Keratinocyte (primary cell): ENCODE data around the gene CCDC89.

Experiments
- CTCF ChIP-seq, 3 experiments: IDR thresholded peaks in 1 of 3; conservative IDR thresholded peaks in 1 of 3; optimal IDR thresholded peaks in 1 of 3; 2 replicates in 2 of 3; 3 replicates in 1 of 3; pipeline versions ENCODE3 to v1.5.1; 2011; ENCODE audit warnings: low read length in 3 of 3, mild to moderate bottlenecking in 3 of 3, moderate library complexity in 2 of 3, control low read depth in 1 of 3, inconsistent platforms in 1 of 3; ENCODE audit not compliant: insufficient read depth in 2 of 3; ENCODE audit errors: extremely low read depth in 1 of 3
- EZH2 ChIP-seq: IDR thresholded peaks from one replicate; pipeline ENCODE4 v1.6.1; 2012; ENCODE audit warnings: inconsistent platforms, mild to moderate bottlenecking, low read length, moderate library complexity

DNA sequence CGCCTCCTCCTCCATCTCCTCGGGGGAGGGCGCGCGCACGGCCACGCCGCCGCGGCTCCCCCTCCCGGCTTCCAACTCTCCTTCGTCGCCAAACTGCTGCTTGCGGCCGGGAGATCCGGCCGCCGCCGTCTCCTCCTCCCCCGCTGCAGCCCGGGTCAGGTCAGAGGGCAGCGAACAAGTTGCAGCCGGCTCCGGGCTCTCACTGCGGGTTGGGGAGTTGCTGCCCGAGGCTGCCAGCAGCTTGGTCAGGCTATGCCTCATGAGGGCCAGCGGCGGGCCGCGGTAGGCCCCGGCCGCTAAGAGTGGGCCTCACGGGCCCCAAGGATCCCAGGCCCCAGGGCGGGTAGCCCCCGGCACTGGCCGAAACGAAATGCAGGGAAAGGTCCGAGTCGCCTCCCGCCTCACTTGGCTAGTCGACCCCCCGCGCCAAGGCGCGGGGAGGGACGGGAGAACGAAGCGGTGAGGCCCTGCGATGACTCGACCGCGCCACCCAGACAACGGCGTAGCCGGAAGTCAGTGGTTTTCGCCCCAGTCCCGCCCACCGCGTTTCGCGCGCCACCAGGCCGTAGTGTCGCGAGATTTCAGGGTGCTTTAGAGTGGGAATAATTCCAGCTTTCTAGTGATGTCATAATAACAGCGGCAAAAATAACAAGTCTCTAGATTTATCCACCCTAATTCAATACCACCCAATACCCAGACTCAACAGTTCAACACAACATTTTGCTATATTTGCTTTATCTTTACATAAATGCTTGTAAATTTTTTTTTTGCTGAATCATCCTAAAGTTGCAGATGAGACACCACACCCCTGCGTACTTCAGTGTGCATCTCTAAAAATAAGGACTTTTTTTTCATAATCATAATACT is 21.1 kb downstream of the CCDC89 start, which contains the start of gene CREBZF:
- TF ChIP-seq CTCF (optimal IDR thresholded peaks at IDR 0.05 in 1 of 3, IDR thresholded peaks at IDR 0.05 in 1 of 3, conservative IDR thresholded peaks at IDR 0.05 in 1 of 3; ENCODE audit: extremely low read depth in 1 of 3, insufficient read depth in 2 of 3, low read length in 3 of 3) = no peak
- no peak for TF ChIP-seq EZH2
